SU-DHL-6 (cell line): ENCODE measurements around the gene APOL3.

Experiments used
- EZH2phosphoT487 ChIP-seq: fragments of 200-600 bp; sonication (generic), shearing (Covaris generic); conservative IDR thresholded peaks from 2 replicates; pipeline ENCODE4 v1.6.1; 2018; ENCODE audit warnings: mild to moderate bottlenecking, antibody characterized with exemption, low read length, moderate library complexity, mixed read lengths
- TF ChIP-seq, protein P1 (sequence below): fragments of 200-600 bp; sonication (generic); IDR thresholded peaks from one replicate; pipeline ENCODE4 v1.5.1; 2017; ENCODE audit warnings: antibody characterized with exemption, mild to moderate bottlenecking, low read length, moderate library complexity; ENCODE audit not compliant: insufficient read depth, poor library complexity, severe bottlenecking

DNA sequence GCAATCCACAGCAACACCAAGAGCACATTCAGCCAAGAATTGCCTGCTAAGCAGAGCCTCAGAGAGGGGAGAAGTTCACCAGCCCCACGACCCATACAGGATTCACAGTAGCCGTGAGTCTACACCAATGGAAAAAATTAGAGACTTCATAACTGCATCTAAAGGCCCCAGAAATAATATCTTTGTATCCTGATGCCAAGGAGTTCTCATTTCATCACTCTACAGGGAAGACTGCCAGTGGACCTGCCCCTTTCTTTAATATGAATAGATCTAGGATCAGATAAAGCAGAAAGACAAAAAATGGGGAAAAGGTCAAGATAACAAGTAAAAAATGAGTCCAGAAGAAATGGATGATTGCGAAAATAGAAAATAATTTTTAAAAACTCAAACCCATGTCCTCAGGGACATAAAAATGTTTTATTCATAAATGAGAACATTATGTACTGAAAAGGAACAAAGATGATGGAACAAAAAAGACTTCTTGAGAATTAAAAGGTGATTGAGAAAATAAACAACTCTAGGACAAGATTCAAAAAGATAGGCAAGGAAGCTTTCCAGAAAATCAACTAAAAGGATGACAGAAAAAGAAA is 9.5 kb downstream of the APOL3 start:
- TF ChIP-seq, protein P1, sequence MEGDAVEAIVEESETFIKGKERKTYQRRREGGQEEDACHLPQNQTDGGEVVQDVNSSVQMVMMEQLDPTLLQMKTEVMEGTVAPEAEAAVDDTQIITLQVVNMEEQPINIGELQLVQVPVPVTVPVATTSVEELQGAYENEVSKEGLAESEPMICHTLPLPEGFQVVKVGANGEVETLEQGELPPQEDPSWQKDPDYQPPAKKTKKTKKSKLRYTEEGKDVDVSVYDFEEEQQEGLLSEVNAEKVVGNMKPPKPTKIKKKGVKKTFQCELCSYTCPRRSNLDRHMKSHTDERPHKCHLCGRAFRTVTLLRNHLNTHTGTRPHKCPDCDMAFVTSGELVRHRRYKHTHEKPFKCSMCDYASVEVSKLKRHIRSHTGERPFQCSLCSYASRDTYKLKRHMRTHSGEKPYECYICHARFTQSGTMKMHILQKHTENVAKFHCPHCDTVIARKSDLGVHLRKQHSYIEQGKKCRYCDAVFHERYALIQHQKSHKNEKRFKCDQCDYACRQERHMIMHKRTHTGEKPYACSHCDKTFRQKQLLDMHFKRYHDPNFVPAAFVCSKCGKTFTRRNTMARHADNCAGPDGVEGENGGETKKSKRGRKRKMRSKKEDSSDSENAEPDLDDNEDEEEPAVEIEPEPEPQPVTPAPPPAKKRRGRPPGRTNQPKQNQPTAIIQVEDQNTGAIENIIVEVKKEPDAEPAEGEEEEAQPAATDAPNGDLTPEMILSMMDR: no peak
- TF ChIP-seq EZH2phosphoT487: no peak
